Measurements from ENCODE around the gene UBE2J2.
A peak's percentile ranks its signal among the peaks of the same experiment; 100 is the strongest.

UBE2J2 gene

GRCh38 chr1:1309251-1310108 is 35.8 kb upstream of the UBE2J2 start:
- Histone ChIP-seq H3K9me2 (ENCODE audit: low read depth, low read length) (no peaks in the 10 kb centered on the region), H3F3A (ENCODE audit: insufficient read depth, low read length) (no peaks in the 10 kb centered on the region), H3K36me3 (ENCODE audit: insufficient read depth, low read length) (peaks cover 43% of the 10 kb centered on the region), H4K20me1 (ENCODE audit: insufficient read depth, low read length) (no peaks in the 10 kb centered on the region), H3K27ac (ENCODE audit: low read depth, low read length, poor library complexity, severe bottlenecking) (peak overlapping the region; percentile 10), H3K4me3 (ENCODE audit: low read depth, low read length, poor library complexity, severe bottlenecking) (peak overlapping the region; percentile 90), H3K27me3 (ENCODE audit: insufficient read depth, low read length) (no peaks in the 10 kb centered on the region), H3K9me3 (ENCODE audit: low read length) (no peaks in the 10 kb centered on the region), H3K4me2 (ENCODE audit: low read length) (peak overlapping the region; percentile 97), H3K9ac (ENCODE audit: low read length) (peak overlapping the region; percentile 93), H2AFZ (ENCODE audit: low read length) (no peak overlapping the region), H3K4me1 (ENCODE audit: insufficient read depth, low read length, severe bottlenecking) (peaks cover 37% of the 10 kb centered on the region), H3K79me2 (ENCODE audit: insufficient read depth, low read length) (no peaks in the 10 kb centered on the region)
- no peak for TF ChIP-seq EZH2 (IDR thresholded peaks at IDR 0.05; ENCODE audit: borderline replicate concordance, low read length)
- no peak for TF ChIP-seq CTCF (IDR thresholded peaks at IDR 0.05; ENCODE audit: low read length)

- peaks cover 36% of the 10 kb centered on the region; the same call in 1 of the 2 replicates for H3K36me3 ChIP-seq (ENCODE audit: insufficient read depth, low read length)
These were observed 35.1 kb upstream of the UBE2J2 start for GRCh38 chr1:1308756-1309250.

More at GRCh38 chr1:1308756-1309250, 35.1 kb upstream of the UBE2J2 start:
- Histone ChIP-seq H3K9me3 (ENCODE audit: low read length) (no peaks in the 10 kb centered on the region), H3K9me2 (ENCODE audit: low read depth, low read length) (no peaks in the 10 kb centered on the region), H2AFZ (ENCODE audit: low read length) (no peak overlapping the region), H3K9ac (ENCODE audit: low read length) (peak overlapping the region; percentile 93), H3K4me3 (ENCODE audit: low read depth, low read length, poor library complexity, severe bottlenecking) (peak overlapping the region; percentile 90), H3K27ac (ENCODE audit: low read depth, low read length, poor library complexity, severe bottlenecking) (no peak overlapping the region), H3K27me3 (ENCODE audit: insufficient read depth, low read length) (no peaks in the 10 kb centered on the region), H3K4me2 (ENCODE audit: low read length) (peak overlapping the region; percentile 97), H3K4me1 (ENCODE audit: insufficient read depth, low read length, severe bottlenecking) (peaks cover 37% of the 10 kb centered on the region), H4K20me1 (ENCODE audit: insufficient read depth, low read length) (no peaks in the 10 kb centered on the region), H3K79me2 (ENCODE audit: insufficient read depth, low read length) (no peaks in the 10 kb centered on the region), H3F3A (ENCODE audit: insufficient read depth, low read length) (no peaks in the 10 kb centered on the region)
- no peak for TF ChIP-seq EZH2 (IDR thresholded peaks at IDR 0.05; ENCODE audit: borderline replicate concordance, low read length)
- TF ChIP-seq CTCF (IDR thresholded peaks at IDR 0.05; ENCODE audit: low read length): no peak
